Measurements from ENCODE around the gene SAPCD2. TPM values are rescaled to one million over a fixed set of nuclear protein-coding genes. Genes with fewer than 3 reads are reported as not detected.

The SAPCD2 gene
- total and polyA plus RNA-seq, 11 donors, result 0.09 to 2.0 (median 0.20) TPM

DNA sequence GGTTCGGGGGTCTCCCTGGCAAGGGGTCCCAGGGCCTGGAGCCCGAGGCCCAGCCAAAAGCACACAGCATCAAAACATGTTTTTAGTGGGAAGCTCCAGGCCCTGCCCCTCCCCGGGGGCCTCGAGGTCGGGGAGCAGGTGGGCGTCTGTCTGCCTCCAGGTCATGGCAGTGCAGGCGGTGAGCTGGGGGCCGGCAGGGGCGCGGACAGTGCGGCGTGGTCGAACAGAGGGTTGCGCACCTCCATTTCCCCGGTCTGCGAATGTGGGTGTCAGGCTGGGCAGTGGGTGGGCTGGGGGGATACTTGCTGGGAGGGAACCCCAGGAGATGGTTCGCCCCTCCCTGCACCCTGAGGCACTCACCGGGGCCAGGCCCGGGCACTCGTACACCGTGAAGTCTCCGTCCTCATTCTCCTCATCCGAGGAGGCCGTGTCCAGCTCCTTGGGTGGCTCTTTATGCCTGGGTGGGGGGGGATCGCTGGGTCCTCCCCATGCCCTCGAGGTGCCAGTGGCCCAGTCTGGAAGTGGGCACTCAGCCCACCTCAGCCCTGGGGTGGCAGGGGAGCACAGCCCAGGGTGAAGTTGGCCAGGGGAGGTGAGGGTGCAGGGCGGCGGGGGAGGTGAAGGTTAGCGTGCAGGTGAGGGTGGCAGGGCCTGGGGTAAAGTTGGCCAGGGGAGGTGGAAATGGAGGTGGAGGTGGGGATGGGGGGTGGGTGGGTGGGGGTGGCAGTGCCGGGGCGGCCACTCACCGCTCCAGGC lies 30.6 kb downstream of the SAPCD2 start:
- no peak for ATAC-seq
- Histone ChIP-seq H3K27ac (no peak overlapping the region), H3K4me3 (no peak overlapping the region), H3K4me1 (peaks cover 0 to 47% (median 31%) of the 10 kb centered on the region in 12 donors), H3K9me3 (no peaks in the 10 kb centered on the region), H3K36me3 (peaks cover 0 to 49% (median 38%) of the 10 kb centered on the region in 9 donors), H3K27me3 (peaks cover 0 to 5% (median 0%) of the 10 kb centered on the region in 9 donors)
- WGBS, 4 donors, result 93 to 96% (median 94%) methylated on average over 29 to 32 of the region's 32 CpGs
- intact Hi-C loops (cut with DNase I), result loop anchor here in 3 of 10 donors (5.0 to 10.0 kb wide), 3 partner anchors 92 to 195 kb away; partner anchors contain the start of genes PHPT1 (in 3 of the 3), AJM1 (in 2 of the 3) and C8G (in 1 of the 3)
- DNase-seq, result no peak
- TF ChIP-seq, protein P1, sequence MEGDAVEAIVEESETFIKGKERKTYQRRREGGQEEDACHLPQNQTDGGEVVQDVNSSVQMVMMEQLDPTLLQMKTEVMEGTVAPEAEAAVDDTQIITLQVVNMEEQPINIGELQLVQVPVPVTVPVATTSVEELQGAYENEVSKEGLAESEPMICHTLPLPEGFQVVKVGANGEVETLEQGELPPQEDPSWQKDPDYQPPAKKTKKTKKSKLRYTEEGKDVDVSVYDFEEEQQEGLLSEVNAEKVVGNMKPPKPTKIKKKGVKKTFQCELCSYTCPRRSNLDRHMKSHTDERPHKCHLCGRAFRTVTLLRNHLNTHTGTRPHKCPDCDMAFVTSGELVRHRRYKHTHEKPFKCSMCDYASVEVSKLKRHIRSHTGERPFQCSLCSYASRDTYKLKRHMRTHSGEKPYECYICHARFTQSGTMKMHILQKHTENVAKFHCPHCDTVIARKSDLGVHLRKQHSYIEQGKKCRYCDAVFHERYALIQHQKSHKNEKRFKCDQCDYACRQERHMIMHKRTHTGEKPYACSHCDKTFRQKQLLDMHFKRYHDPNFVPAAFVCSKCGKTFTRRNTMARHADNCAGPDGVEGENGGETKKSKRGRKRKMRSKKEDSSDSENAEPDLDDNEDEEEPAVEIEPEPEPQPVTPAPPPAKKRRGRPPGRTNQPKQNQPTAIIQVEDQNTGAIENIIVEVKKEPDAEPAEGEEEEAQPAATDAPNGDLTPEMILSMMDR (IDR thresholded peaks at IDR 0.05), result no peak
- no peak for TF ChIP-seq POLR2A (IDR thresholded peaks at IDR 0.05)

DNA sequence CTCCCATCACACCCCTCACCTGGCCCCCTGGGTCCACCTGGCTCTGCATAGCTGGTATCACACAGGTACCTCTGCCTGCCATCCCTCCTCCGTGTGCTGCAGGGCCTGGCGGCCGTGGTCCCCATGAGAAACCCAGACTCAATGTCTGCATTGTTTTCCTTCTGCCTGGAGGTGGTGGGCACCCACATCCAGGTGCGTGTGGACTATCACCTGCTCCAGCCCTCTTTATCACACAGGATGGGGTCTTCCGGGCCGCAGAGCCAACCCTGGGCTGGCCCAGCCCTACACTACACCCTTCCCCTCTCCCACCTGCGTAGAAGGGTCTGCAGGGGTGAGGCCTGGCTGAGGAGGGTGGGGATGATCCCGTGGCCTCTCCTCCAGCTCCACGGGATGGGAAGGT lies 31.4 kb downstream of the SAPCD2 start:
- no peak for TF ChIP-seq POLR2A (IDR thresholded peaks at IDR 0.05)
- TF ChIP-seq, protein P1 (IDR thresholded peaks at IDR 0.05), result no peak
- no peaks in the 10 kb centered on the region for H3K9me3 ChIP-seq
- intact Hi-C loops (cut with DNase I), result loop anchor here in 3 of 10 donors (5.0 to 10.0 kb wide), 3 partner anchors 92 to 194 kb away; partner anchors contain the start of genes PHPT1 (in 3 of the 3), AJM1 (in 2 of the 3) and C8G (in 1 of the 3)
- H3K36me3 ChIP-seq, result peaks cover 0 to 49% (median 38%) of the 10 kb centered on the region in 9 donors
- peaks cover 0 to 3% (median 0%) of the 10 kb centered on the region in 9 donors for H3K27me3 ChIP-seq
- H3K4me3 ChIP-seq, result no peak overlapping the region
- no peak for ATAC-seq
- peaks cover 2 to 44% (median 26%) of the 10 kb centered on the region in 12 donors for H3K4me1 ChIP-seq
- no peak for DNase-seq
- no peak overlapping the region for H3K27ac ChIP-seq
- 88 to 94% (median 90%) methylated on average over 8 to 9 of the region's 9 CpGs for WGBS, 4 donors

DNA sequence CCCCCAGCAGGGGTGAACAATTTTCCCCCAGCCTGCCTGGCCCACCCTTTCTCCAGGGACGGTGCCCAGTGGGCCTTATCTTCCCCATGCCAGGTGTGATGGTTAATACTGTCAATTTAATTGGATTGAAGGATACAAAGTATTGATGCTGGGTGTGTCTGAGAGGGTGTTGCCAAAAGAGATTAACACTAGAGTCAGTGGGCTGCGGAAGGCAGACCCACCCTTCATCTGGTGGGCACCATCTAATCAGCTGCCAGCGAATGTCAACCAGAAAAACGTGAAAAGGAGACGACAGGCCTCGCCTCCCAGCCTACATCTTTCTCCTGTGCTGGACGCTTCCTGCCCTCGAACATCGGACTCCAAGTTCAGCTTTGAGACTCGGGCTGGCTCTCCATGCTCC lies 32.9 kb downstream of the SAPCD2 start:
- H3K36me3 ChIP-seq, result peaks cover 0 to 49% (median 38%) of the 10 kb centered on the region in 9 donors
- 83 to 94% (median 88%) methylated on average over 10 of the region's 10 CpGs for WGBS, 4 donors
- ATAC-seq (no peak), DNase-seq (no peak)
- H3K4me1 ChIP-seq, result peaks cover 0 to 33% (median 18%) of the 10 kb centered on the region in 12 donors
- intact Hi-C loops (cut with DNase I), result loop anchor here in 4 of 10 donors (2.0 to 10.0 kb wide), 4 partner anchors 90 to 193 kb away; partner anchors contain the start of genes PHPT1 (in 3 of the 4), AJM1 (in 2 of the 4) and C8G (in 1 of the 4)
- H3K9me3 ChIP-seq, result no peaks in the 10 kb centered on the region
- no peak for TF ChIP-seq POLR2A (IDR thresholded peaks at IDR 0.05)
- TF ChIP-seq, protein P1 (IDR thresholded peaks at IDR 0.05), result no peak
- no peaks in the 10 kb centered on the region for H3K27me3 ChIP-seq
- H3K4me3 ChIP-seq, result no peak overlapping the region
- H3K27ac ChIP-seq, result no peak overlapping the region

DNA sequence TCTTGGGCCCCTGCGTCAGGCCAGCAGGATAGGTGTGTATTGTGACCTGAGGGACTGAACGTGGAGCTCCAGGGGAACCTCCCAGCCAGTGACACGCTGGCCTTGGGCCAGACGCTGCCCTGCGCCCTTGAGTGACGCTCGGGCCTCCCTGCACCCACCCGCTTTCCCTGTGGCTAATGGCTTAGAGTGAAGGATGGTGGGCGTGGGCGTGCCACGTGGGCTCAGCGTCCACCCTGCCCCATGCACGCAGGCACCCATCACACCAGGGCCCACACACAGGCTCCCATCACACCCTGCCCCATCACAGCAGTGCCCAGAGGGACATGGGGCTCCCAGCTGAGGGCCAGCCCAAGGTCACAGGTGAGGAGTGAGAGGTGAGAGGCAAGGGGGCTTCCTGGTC lies 33.3 kb downstream of the SAPCD2 start:
- no peak overlapping the region for H3K27ac ChIP-seq
- TF ChIP-seq POLR2A (IDR thresholded peaks at IDR 0.05), result no peak
- TF ChIP-seq, protein P1 (IDR thresholded peaks at IDR 0.05), result no peak

More for the DNA sequence above, 33.3 kb downstream of the SAPCD2 start:
- Histone ChIP-seq H3K36me3 (peaks cover 0 to 48% (median 36%) of the 10 kb centered on the region in 9 donors), H3K27me3 (no peaks in the 10 kb centered on the region), H3K4me1 (peaks cover 0 to 37% (median 17%) of the 10 kb centered on the region in 12 donors), H3K4me3 (no peak overlapping the region), H3K9me3 (no peaks in the 10 kb centered on the region)
- 74 to 81% (median 80%) methylated on average over 12 to 13 of the region's 13 CpGs for WGBS, 4 donors
- DNase-seq (no peak), ATAC-seq (no peak)
- intact Hi-C loops (cut with DNase I), result loop anchor here in 4 of 10 donors (2.0 to 10.0 kb wide), 4 partner anchors 90 to 192 kb away; partner anchors contain the start of genes PHPT1 (in 3 of the 4), AJM1 (in 2 of the 4) and C8G (in 1 of the 4)
